SU-DHL-6 (cell line): ENCODE results near the gene IFI27.

Experiments
- H2AFZ ChIP-seq: fragments of 200-600 bp; sonication (generic); 2 replicates; pipeline ENCODE4 v1.6.1; 2014; ENCODE audit warnings: low read depth, mild to moderate bottlenecking, moderate library complexity, mixed read lengths, antibody characterized with exemption, low read length; ENCODE audit not compliant: severe bottlenecking
- H3F3A ChIP-seq: fragments of 200-600 bp; shearing (Covaris generic); 2 replicates; pipeline ENCODE4 v1.6.0; 2016; ENCODE audit warnings: antibody characterized with exemption, mild to moderate bottlenecking; ENCODE audit not compliant: insufficient read depth
- H3K27ac ChIP-seq: fragments of 200-600 bp; sonication (generic); 2 replicates; pipeline ENCODE4 v1.5.1; 2016; ENCODE audit warnings: low read depth, mild to moderate bottlenecking, low read length, moderate library complexity, mixed read lengths
- H3K27me3 ChIP-seq: fragments of 200-600 bp; sonication (generic), shearing (Covaris generic); 2 replicates; pipeline ENCODE4 v1.6.0; 2014; ENCODE audit warnings: mild to moderate bottlenecking, low read length
- H3K36me3 ChIP-seq: fragments of 200-600 bp; sonication (generic); 2 replicates; pipeline ENCODE4 v1.6.1; 2014; ENCODE audit warnings: mild to moderate bottlenecking, low read length, mixed read lengths
- H3K4me2 ChIP-seq: fragments of 300-600, 200-600 bp; shearing (Covaris generic), sonication (generic); 2 replicates; pipeline ENCODE4 v1.6.0; 2014; ENCODE audit warnings: low read length, low read depth, mild to moderate bottlenecking; ENCODE audit not compliant: poor library complexity, severe bottlenecking
- H3K4me3 ChIP-seq: fragments of 200-600 bp; sonication (generic); 2 replicates; pipeline ENCODE4 v1.5.1; 2014; ENCODE audit warnings: antibody characterized with exemption, low read length, mild to moderate bottlenecking, mixed read lengths; ENCODE audit not compliant: insufficient read depth, poor library complexity, severe bottlenecking
- H3K79me2 ChIP-seq: fragments of 200-600 bp; sonication (generic); 2 replicates; pipeline ENCODE4 v1.6.1; 2014; ENCODE audit warnings: mild to moderate bottlenecking, low read length, moderate library complexity; ENCODE audit not compliant: insufficient read depth
- H3K9ac ChIP-seq: fragments of 200-600 bp; sonication (generic); 2 replicates; pipeline ENCODE4 v1.7.0; 2014; ENCODE audit warnings: mild to moderate bottlenecking, low read length
- H3K9me2 ChIP-seq: fragments of 200-600 bp; sonication (generic); replicated peaks from 2 replicates; pipeline ENCODE4 v1.6.1; 2014; ENCODE audit warnings: low read length; ENCODE audit not compliant: insufficient read depth
- H3K9me3 ChIP-seq: fragments of 200-600 bp; sonication (generic); 2 replicates; pipeline ENCODE4 v1.6.1; 2014; ENCODE audit warnings: low read length, mixed read lengths; ENCODE audit not compliant: insufficient read depth
- H4K20me1 ChIP-seq: fragments of 200-600 bp; sonication (generic); 2 replicates; pipeline ENCODE4 v1.6.1; 2014; ENCODE audit warnings: low read depth, mild to moderate bottlenecking, antibody characterized with exemption, low read length, moderate library complexity, mixed read lengths
- CTCF ChIP-seq: fragments of 200-600 bp; sonication (generic); IDR thresholded peaks from one replicate; pipeline ENCODE4 v1.5.1; 2017; ENCODE audit warnings: antibody characterized with exemption, mild to moderate bottlenecking, low read length, moderate library complexity; ENCODE audit not compliant: insufficient read depth, poor library complexity, severe bottlenecking
- EZH2phosphoT487 ChIP-seq: fragments of 200-600 bp; sonication (generic), shearing (Covaris generic); conservative IDR thresholded peaks from 2 replicates; pipeline ENCODE4 v1.6.1; 2018; ENCODE audit warnings: mild to moderate bottlenecking, antibody characterized with exemption, low read length, moderate library complexity, mixed read lengths

The IFI27 gene

DNA sequence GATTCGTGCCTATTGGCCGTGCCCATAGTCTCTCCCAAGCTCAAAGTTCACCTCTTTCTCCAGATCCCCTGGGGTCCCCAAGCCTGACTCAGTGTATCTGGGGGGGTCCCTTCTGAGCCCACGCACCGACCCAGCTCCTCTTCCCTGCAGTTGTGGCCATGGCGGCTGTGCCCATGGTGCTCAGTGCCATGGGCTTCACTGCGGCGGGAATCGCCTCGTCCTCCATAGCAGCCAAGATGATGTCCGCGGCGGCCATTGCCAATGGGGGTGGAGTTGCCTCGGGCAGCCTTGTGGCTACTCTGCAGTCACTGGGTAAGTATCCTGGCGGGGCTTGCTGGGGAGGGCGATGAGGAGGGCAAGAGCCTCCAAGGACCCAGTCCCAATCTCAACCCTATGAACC is 5.1 kb downstream of the IFI27 start:
- Histone ChIP-seq H2AFZ (no peak overlapping the region), H3K27ac (no peak overlapping the region), H3K4me3 (no peak overlapping the region), H3K4me2 (no peak overlapping the region), H3K36me3 (no peaks in the 10 kb centered on the region), H3K9ac (no peak overlapping the region), H3K27me3 (no peaks in the 10 kb centered on the region; the same call in 1 of the 2 replicates), H4K20me1 (no peaks in the 10 kb centered on the region), H3K9me3 (0 out of 2 replicates have a peak, but pooled peaks cover 5% of the 10 kb centered on the region), H3F3A (no peaks in the 10 kb centered on the region), H3K9me2 (no peaks in the 10 kb centered on the region), H3K79me2 (no peaks in the 10 kb centered on the region)
- TF ChIP-seq CTCF (no peak), EZH2phosphoT487 (no peak)

GRCh38 chr14:94116701-94117100 is 6.2 kb downstream of the IFI27 start:
- H2AFZ ChIP-seq: no peak overlapping the region
- no peak overlapping the region for H3K27ac ChIP-seq
- no peaks in the 10 kb centered on the region for H3K36me3 ChIP-seq
- no peak overlapping the region for H3K4me2 ChIP-seq
- H4K20me1 ChIP-seq: no peaks in the 10 kb centered on the region
- no peaks in the 10 kb centered on the region for H3F3A ChIP-seq
- H3K9me3 ChIP-seq: 0 out of 2 replicates have a peak, but pooled peaks cover 5% of the 10 kb centered on the region
- H3K79me2 ChIP-seq: no peaks in the 10 kb centered on the region
- no peak for TF ChIP-seq CTCF
- no peak for TF ChIP-seq EZH2phosphoT487
- H3K9me2 ChIP-seq: no peaks in the 10 kb centered on the region
- no peaks in the 10 kb centered on the region for H3K27me3 ChIP-seq
- H3K9ac ChIP-seq: no peak overlapping the region
- H3K4me3 ChIP-seq: no peak overlapping the region

DNA sequence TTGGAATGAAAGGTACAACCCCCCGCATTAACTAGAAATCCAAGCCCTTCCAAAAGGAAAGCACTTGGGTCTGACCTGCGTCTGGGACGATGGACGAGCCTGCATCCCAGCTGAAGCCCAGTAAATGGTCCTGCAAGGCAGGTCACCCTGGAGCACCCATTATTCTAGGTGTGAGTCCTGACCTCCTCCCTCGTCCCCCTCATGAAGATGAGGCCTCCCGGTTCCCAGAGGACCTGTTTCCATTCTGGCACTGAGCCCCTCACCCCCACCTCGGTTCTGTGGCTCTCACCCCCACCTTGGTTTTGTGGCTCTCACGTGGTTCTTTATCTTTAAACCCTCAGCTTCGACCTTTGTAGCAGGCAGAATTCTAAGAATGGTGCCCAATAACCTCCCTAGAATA is 7.3 kb downstream of the IFI27 start:
- Histone ChIP-seq H3K4me2 (no peak overlapping the region), H4K20me1 (no peaks in the 10 kb centered on the region), H3K79me2 (no peaks in the 10 kb centered on the region), H3K9me2 (no peaks in the 10 kb centered on the region), H3F3A (no peaks in the 10 kb centered on the region), H3K27ac (no peak overlapping the region), H3K36me3 (no peaks in the 10 kb centered on the region), H3K9ac (no peak overlapping the region), H2AFZ (no peak overlapping the region), H3K9me3 (0 out of 2 replicates have a peak, but pooled peaks cover 5% of the 10 kb centered on the region), H3K4me3 (no peak overlapping the region), H3K27me3 (no peaks in the 10 kb centered on the region)
- TF ChIP-seq EZH2phosphoT487 (no peak), CTCF (no peak)
